HepG2 (cell line): ENCODE data around the gene ATN1. TPM values are rescaled to one million over a fixed set of nuclear protein-coding genes. Genes with fewer than 3 reads are reported as not detected.

Experiments
- ATAC-seq: fragments of 200-7000 bp; cut with Tn5 transposase; 3 replicates; pipeline ENCODE4 v1.9.1; 2020; ENCODE audit warnings: mild to moderate bottlenecking, moderate library complexity
- BruUV-seq: library from RNA; stranded (reverse); fragments of 400-500 nt; replicated peaks from 2 replicates; lab custom pipeline; 2021; lab: Mats Ljungman, UMichigan
- CTCF ChIA-PET: fragments of 300-600 bp; formaldehyde crosslinking; extraction: SDS; loops from one replicate; lab custom pipeline; 2021; ENCODE audit warnings: low total read pairs, inconsistent platforms, low intra/inter-chr PET ratio; lab: Yijun Ruan, JAX
- POLR2A ChIA-PET: fragments of 350-600 bp; sonication (Branson Sonifier 250); formaldehyde crosslinking; loops from one replicate; lab custom pipeline; 2020; ENCODE audit warnings: antibody characterized with exemption, inconsistent platforms; lab: Yijun Ruan, JAX
- DNase-seq: peaks from one replicate; pipeline ENCODE4 v3.0.0-alpha.2; 2015; ENCODE audit warnings: low spot score
- FAIRE-seq: peaks from 3 replicates; lab custom pipeline; 2011; peaks lifted over from hg19 to GRCh38; lab: Jason Lieb, UNC
- H2AFZ ChIP-seq: one replicate; pipeline ENCODE4 v1.6.1; 2011; ENCODE audit warnings: low read length, inconsistent platforms
- H3K27ac ChIP-seq: fragments of 300-600 bp; 3 replicates; pipeline ENCODE4 v1.8.0; 2011; ENCODE audit warnings: mixed run types, mild to moderate bottlenecking, mixed read lengths, low read length, inconsistent platforms; ENCODE audit not compliant: insufficient read depth; ENCODE audit errors: extremely low read length
- H3K27me3 ChIP-seq, 2 experiments: fragments of 200-600 bp in 1 of 2; 2 replicates in 1 of 2; 3 replicates in 1 of 2; pipeline versions ENCODE4 v1.6.0 to v1.8.0; 2011; ENCODE audit warnings: low read length in 2 of 2, mild to moderate bottlenecking in 2 of 2, moderate library complexity in 2 of 2, inconsistent platforms in 1 of 2; ENCODE audit not compliant: insufficient read depth in 2 of 2, control insufficient read depth in 1 of 2
- H3K36me3 ChIP-seq, 2 experiments: fragments of 200-600 bp in 1 of 2; replicated peaks in 1 of 2; 2 replicates in 1 of 2; 3 replicates in 1 of 2; pipeline versions ENCODE4 v1.5.1 to v1.8.0; 2011; ENCODE audit warnings: low read length in 2 of 2, inconsistent platforms in 1 of 2; ENCODE audit not compliant: insufficient read depth in 2 of 2, control insufficient read depth in 1 of 2
- H3K4me1 ChIP-seq: 2 replicates; pipeline ENCODE4 v1.5.1; 2012; ENCODE audit warnings: low read length, inconsistent platforms; ENCODE audit not compliant: insufficient read depth
- H3K4me2 ChIP-seq: 2 replicates; pipeline ENCODE4 v1.6.0; 2011; ENCODE audit warnings: low read depth, low read length, inconsistent platforms
- H3K4me3 ChIP-seq, 3 experiments: fragments of 200-600 bp in 1 of 3; sonication (generic), shearing (Covaris generic) in 1 of 3; replicated peaks in 1 of 3; 2 replicates each; pipeline ENCODE4 v1.5.1; 2011 to 2016; ENCODE audit warnings: low read length in 3 of 3, inconsistent platforms in 2 of 3, low read depth in 2 of 3, mild to moderate bottlenecking in 2 of 3, control low read depth in 1 of 3, mixed read lengths in 1 of 3; ENCODE audit not compliant: insufficient read depth in 1 of 3
- H3K79me2 ChIP-seq: one replicate; pipeline ENCODE4 v1.6.1; 2011; ENCODE audit warnings: low read length, inconsistent platforms; ENCODE audit not compliant: insufficient read depth
- H3K9ac ChIP-seq: 2 replicates; pipeline ENCODE4 v1.6.0; 2011; ENCODE audit warnings: mild to moderate bottlenecking, low read depth, low read length, inconsistent platforms; ENCODE audit not compliant: insufficient read depth
- H3K9me3 ChIP-seq: 2 replicates; pipeline ENCODE4 v1.5.1; 2012; ENCODE audit warnings: mild to moderate bottlenecking, low read length
- H4K20me1 ChIP-seq: 2 replicates; pipeline ENCODE4 v1.6.0; 2011; ENCODE audit warnings: inconsistent platforms, mild to moderate bottlenecking, low read length, moderate library complexity; ENCODE audit not compliant: insufficient read depth
- ATF7-NPFF ChIP-seq: sonication (generic); formaldehyde crosslinking; IDR thresholded peaks from 2 replicates; pipeline ENCODE4 v1.8.1; 2023; ENCODE audit warnings: mild to moderate bottlenecking, low read depth, missing genetic modification reagents, moderate library complexity
- HOXD1 ChIP-seq: sonication (generic); formaldehyde crosslinking; IDR thresholded peaks from 2 replicates; pipeline ENCODE4 v1.5.0; 2020; ENCODE audit warnings: missing genetic modification reagents
- KDM3A ChIP-seq: IDR thresholded peaks from 2 replicates; pipeline ENCODE4 v1.6.1; 2018; ENCODE audit warnings: low read depth, missing compliant biosample characterization
- PHF8 ChIP-seq: sonication (generic); formaldehyde crosslinking; IDR thresholded peaks from 2 replicates; pipeline ENCODE4 v1.5.0; 2020; ENCODE audit warnings: missing genetic modification reagents
- PITX1 ChIP-seq: sonication (generic); formaldehyde crosslinking; IDR thresholded peaks from 2 replicates; pipeline ENCODE4 v1.5.1; 2020; ENCODE audit warnings: mild to moderate bottlenecking, missing genetic modification reagents
- RBM22 ChIP-seq: fragments of 200-400 bp; formaldehyde crosslinking; optimal IDR thresholded peaks from 2 replicates; pipeline ENCODE3; 2017; ENCODE audit warnings: mild to moderate bottlenecking, low read length, moderate library complexity
- THAP11 ChIP-seq: IDR thresholded peaks from 2 replicates; pipeline ENCODE4 v1.6.1; 2016; ENCODE audit warnings: missing biosample characterization, missing genetic modification reagents
- ZFP1 ChIP-seq: IDR thresholded peaks from 2 replicates; pipeline ENCODE4 v1.6.1; 2016
- ZFY ChIP-seq: sonication (generic); formaldehyde crosslinking; IDR thresholded peaks from 2 replicates; pipeline ENCODE4 v1.4.0; 2020; ENCODE audit warnings: missing genetic modification reagents
- ZKSCAN8 ChIP-seq: IDR thresholded peaks from 2 replicates; pipeline ENCODE4 v1.6.1; 2016; ENCODE audit warnings: borderline replicate concordance, missing genetic modification reagents, missing compliant biosample characterization
- ZNF138 ChIP-seq: sonication (generic); formaldehyde crosslinking; IDR thresholded peaks from 2 replicates; pipeline ENCODE4 v1.5.0; 2020; ENCODE audit warnings: mild to moderate bottlenecking, low read depth, missing genetic modification reagents
- ZNF605 ChIP-seq: sonication (generic); formaldehyde crosslinking; IDR thresholded peaks from 2 replicates; pipeline ENCODE4 v1.8.0; 2022; ENCODE audit warnings: mild to moderate bottlenecking, missing genetic modification reagents
- whole genome bisulfite sequencing: methylation state at CpG from one replicate; pipeline ENCODE4 v1.1.6; 2017; ENCODE audit warnings: low lambda C conversion rate; 5-methylcytosine and 5-hydroxymethylcytosine counted together
- in situ Hi-C: cut with HindIII; loops from 2 replicates; pipeline ENCODE4 v1.10.0; 2017; ENCODE audit warnings: low pct_unique_long_range_greater_than_20kb; ENCODE audit not compliant: extremely low pct_ligation_motif_present
- intact Hi-C: fragments of 100-400 bp; cut with micrococcal nuclease; formaldehyde crosslinking; loops from one replicate; pipeline ENCODE4 v1.10.0; 2022; ENCODE audit not compliant: unreplicated experiment
- polyA plus RNA-seq, 8 experiments: library from polyadenylated mRNA; depleted of rRNA in 3 of 8; stranded (reverse) in 7 of 8; unstranded in 1 of 8; fragments of >200 nt; fragmentation: Illumina TruSeq in 4 of 8; extraction: Trizol in 4 of 8; gene quantifications; 2 replicates each; pipeline versions ENCODE4 v1.2.1 to v1.2.3, GENCODE V29; 2011 to 2016; ENCODE audit warnings: low read depth in 4 of 8, missing spikeins in 1 of 8, mixed read lengths in 1 of 8; ENCODE audit not compliant: insufficient read depth in 1 of 8
- total RNA-seq, 5 experiments: library from RNA; depleted of rRNA; stranded (reverse); fragments of >200 nt; fragmentation: Illumina TruSeq; extraction: Trizol; gene quantifications; 2 replicates each; pipeline ENCODE4 v1.2.3, GENCODE V29; 2016; ENCODE audit warnings: low read depth in 1 of 5
- TF ChIP-seq, protein P1 (sequence below): sonication (generic); formaldehyde crosslinking; IDR thresholded peaks from 2 replicates; pipeline ENCODE4 v1.8.1; 2023; ENCODE audit warnings: mild to moderate bottlenecking, missing genetic modification reagents
- TF ChIP-seq, protein P2 (sequence below): sonication (generic); formaldehyde crosslinking; IDR thresholded peaks from 2 replicates; pipeline ENCODE4 v1.5.1; 2020; ENCODE audit warnings: mild to moderate bottlenecking, moderate library complexity, missing genetic modification reagents

ATN1 gene
- total and polyA plus RNA-seq, 2 of the 13 experiments (the other 11 are each of a cell fraction or from before 2014, with no cell fraction given), result 2.1 to 8.6 TPM

- TF ChIP-seq THAP11 (CRISPR knock-in tag) (no peak), PHF8 (CRISPR knock-in tag) (0 out of 2 replicates have a peak, but pooled peaks have one; percentile 23), ZFP1 (CRISPR knock-in tag) (no peak), ZFY (CRISPR knock-in tag) (no peak; the same call in 1 of the 2 replicates), ZKSCAN8 (CRISPR knock-in tag) (no peak), PITX1 (CRISPR knock-in tag) (no peak), HOXD1 (CRISPR knock-in tag) (no peak), KDM3A (0 out of 2 replicates have a peak, but pooled peaks have one; percentile 18), RBM22 (no peak), ZNF138 (CRISPR knock-in tag) (no peak)
- TF ChIP-seq, protein P1, sequence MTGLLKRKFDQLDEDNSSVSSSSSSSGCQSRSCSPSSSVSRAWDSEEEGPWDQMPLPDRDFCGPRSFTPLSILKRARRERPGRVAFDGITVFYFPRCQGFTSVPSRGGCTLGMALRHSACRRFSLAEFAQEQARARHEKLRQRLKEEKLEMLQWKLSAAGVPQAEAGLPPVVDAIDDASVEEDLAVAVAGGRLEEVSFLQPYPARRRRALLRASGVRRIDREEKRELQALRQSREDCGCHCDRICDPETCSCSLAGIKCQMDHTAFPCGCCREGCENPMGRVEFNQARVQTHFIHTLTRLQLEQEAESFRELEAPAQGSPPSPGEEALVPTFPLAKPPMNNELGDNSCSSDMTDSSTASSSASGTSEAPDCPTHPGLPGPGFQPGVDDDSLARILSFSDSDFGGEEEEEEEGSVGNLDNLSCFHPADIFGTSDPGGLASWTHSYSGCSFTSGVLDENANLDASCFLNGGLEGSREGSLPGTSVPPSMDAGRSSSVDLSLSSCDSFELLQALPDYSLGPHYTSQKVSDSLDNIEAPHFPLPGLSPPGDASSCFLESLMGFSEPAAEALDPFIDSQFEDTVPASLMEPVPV (CRISPR knock-in tag), result no peak
Measured at GRCh38 chr12:6928022-6928702, 403 bp downstream of the ATN1 start (continued).

DNA sequence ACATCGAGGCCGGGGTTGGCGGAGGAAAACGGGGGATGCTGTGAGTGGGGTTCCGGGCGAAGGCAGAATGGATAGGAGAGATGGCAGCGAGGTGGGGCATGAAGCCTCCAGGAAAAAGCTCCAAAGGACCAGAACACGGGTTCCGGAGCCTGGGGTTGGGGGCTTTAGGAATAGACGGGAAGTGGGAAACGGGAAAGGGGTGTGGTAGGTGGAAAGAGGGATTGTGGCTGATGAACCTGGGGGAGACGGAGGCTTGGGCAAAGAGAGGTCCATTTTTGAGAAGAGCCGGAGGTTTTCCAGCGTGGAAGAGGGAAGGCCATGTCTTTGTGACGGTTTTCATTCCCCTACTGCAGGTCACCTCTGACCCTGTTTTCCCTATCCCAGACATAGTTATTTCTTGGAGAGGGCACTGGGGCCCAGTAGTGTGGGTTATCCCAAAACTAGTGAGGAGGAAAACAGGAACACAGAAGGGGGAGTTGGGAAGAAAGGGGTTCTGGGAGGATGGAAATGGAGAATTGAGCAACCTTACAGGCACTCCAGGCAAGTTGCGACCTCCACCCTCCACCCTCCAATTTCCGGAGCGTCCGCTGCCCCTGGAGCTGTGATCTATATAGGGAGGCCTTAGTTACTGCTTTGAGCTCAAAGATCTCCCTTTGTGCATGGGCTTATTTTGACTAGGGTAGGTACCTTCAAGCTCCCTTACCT is 1.1 kb downstream of the ATN1 start:
- Histone ChIP-seq H2AFZ (no peak overlapping the region), H3K79me2 (peaks cover 30% of the 10 kb centered on the region), H3K4me1 (peaks cover 66% of the 10 kb centered on the region), H3K4me2 (peak overlapping the region; percentile 88), H3K27ac (peak overlapping the region; percentile 54), H3K4me3 (peak overlapping the region; percentile 82 to 93 (median 90)), H3K27me3 (no peaks in the 10 kb centered on the region; a peak in 1 of 5 replicates), H3K36me3 (peaks cover 2 to 3% of the 10 kb centered on the region in 2 experiments; a peak in 2 of 5 replicates), H4K20me1 (no peaks in the 10 kb centered on the region), H3K9me3 (no peaks in the 10 kb centered on the region), H3K9ac (peak overlapping the region; percentile 81)
- ChIA-PET POLR2A (interaction anchor here (1.0 to 2.7 kb wide), 10 partner anchors 9 to 593 kb away, joined by 3 to 24 read pairs (median 4); partner anchors contain the start of genes C12orf57, CDCA3, RNU7-1 and SPSB2), CTCF (no interaction called here)
- DNase-seq (no peak), FAIRE-seq (peak; percentile 8), ATAC-seq (peak; percentile 21)
- intact Hi-C loops, result loop anchor here (5.0 kb wide), 1 partner anchor 183 kb away; no protein-coding TSS in a partner anchor
- WGBS, result 2% methylated on average over 19 of the region's 19 CpGs
- in situ Hi-C loops, result no loop called here
- BruUV-seq, result TSS peak; percentile 29
- TF ChIP-seq ZNF605 (CRISPR knock-in tag) (0 out of 2 replicates have a peak, but pooled peaks have one; percentile 27), PHF8 (CRISPR knock-in tag) (peak; percentile 10; the same call in 1 of the 2 replicates), ATF7-NPFF (CRISPR knock-in tag) (no peak)
- TF ChIP-seq, protein P2, sequence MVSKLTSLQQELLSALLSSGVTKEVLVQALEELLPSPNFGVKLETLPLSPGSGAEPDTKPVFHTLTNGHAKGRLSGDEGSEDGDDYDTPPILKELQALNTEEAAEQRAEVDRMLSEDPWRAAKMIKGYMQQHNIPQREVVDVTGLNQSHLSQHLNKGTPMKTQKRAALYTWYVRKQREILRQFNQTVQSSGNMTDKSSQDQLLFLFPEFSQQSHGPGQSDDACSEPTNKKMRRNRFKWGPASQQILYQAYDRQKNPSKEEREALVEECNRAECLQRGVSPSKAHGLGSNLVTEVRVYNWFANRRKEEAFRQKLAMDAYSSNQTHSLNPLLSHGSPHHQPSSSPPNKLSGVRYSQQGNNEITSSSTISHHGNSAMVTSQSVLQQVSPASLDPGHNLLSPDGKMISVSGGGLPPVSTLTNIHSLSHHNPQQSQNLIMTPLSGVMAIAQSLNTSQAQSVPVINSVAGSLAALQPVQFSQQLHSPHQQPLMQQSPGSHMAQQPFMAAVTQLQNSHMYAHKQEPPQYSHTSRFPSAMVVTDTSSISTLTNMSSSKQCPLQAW (CRISPR knock-in tag), result peak; percentile 23
